ENCODE results near the gene WNT16. TPM values are rescaled to one million over a fixed set of nuclear protein-coding genes. Genes with fewer than 3 reads are reported as not detected.
A peak's percentile ranks its signal among the peaks of the same experiment; 100 is the strongest.

WNT16 gene
- total RNA-seq, 1 donor from 2014 or later, result not detected

GRCh38 chr7:121342631-121343030, 13.8 kb downstream of the WNT16 start:
- Mint-ChIP-seq H3K4me3 (no peak overlapping the region), H3K36me3 (ENCODE audit: low read depth) (peaks cover 28% of the 10 kb centered on the region)
- intact Hi-C loops (cut with micrococcal nuclease), result no loop called here

GRCh38 chr7:121343302-121343701, 14.5 kb downstream of the WNT16 start:
- intact Hi-C loops (cut with micrococcal nuclease), result no loop called here
- Mint-ChIP-seq H3K4me1 (no peaks in the 10 kb centered on the region), H3K4me3 (no peak overlapping the region), H3K27ac (no peak overlapping the region), H3K9me3 (no peaks in the 10 kb centered on the region), H3K36me3 (ENCODE audit: low read depth) (peaks cover 29% of the 10 kb centered on the region), H3K27me3 (no peaks in the 10 kb centered on the region)
- no peak for DNase-seq

More at GRCh38 chr7:121342631-121343030, 13.8 kb downstream of the WNT16 start:
- no peak for DNase-seq
- no peaks in the 10 kb centered on the region for H3K4me1 Mint-ChIP-seq
- H3K27ac Mint-ChIP-seq, result no peak overlapping the region
- no peaks in the 10 kb centered on the region for H3K27me3 Mint-ChIP-seq
- H3K9me3 Mint-ChIP-seq, result no peaks in the 10 kb centered on the region

- Mint-ChIP-seq H3K4me3 (no peak overlapping the region), H3K36me3 (ENCODE audit: low read depth) (peaks cover 29% of the 10 kb centered on the region), H3K27ac (no peak overlapping the region), H3K9me3 (no peaks in the 10 kb centered on the region), H3K4me1 (no peaks in the 10 kb centered on the region), H3K27me3 (no peaks in the 10 kb centered on the region)
- no peak for DNase-seq
- intact Hi-C loops (cut with micrococcal nuclease), result no loop called here
Measured at GRCh38 chr7:121344093-121344492, 15.3 kb downstream of the WNT16 start.

GRCh38 chr7:121344497-121344896, 15.7 kb downstream of the WNT16 start:
- peaks cover 29% of the 10 kb centered on the region for H3K36me3 Mint-ChIP-seq (ENCODE audit: low read depth)
- no peaks in the 10 kb centered on the region for H3K4me1 Mint-ChIP-seq
- intact Hi-C loops (cut with micrococcal nuclease), result no loop called here
- DNase-seq, result no peak
- no peak overlapping the region for H3K27ac Mint-ChIP-seq
- H3K27me3 Mint-ChIP-seq, result no peaks in the 10 kb centered on the region
- H3K4me3 Mint-ChIP-seq, result no peak overlapping the region
- no peaks in the 10 kb centered on the region for H3K9me3 Mint-ChIP-seq

- H3K27me3 Mint-ChIP-seq, result no peaks in the 10 kb centered on the region
- DNase-seq, result no peak
- no peak overlapping the region for H3K27ac Mint-ChIP-seq
- no peaks in the 10 kb centered on the region for H3K9me3 Mint-ChIP-seq
- H3K36me3 Mint-ChIP-seq (ENCODE audit: low read depth), result peaks cover 47% of the 10 kb centered on the region
- intact Hi-C loops (cut with micrococcal nuclease), result no loop called here
- H3K4me3 Mint-ChIP-seq, result no peak overlapping the region
- H3K4me1 Mint-ChIP-seq, result no peaks in the 10 kb centered on the region
Measured at GRCh38 chr7:121351682-121352081, 22.9 kb downstream of the WNT16 start.

- Mint-ChIP-seq H3K27me3 (no peaks in the 10 kb centered on the region), H3K9me3 (no peaks in the 10 kb centered on the region), H3K36me3 (ENCODE audit: low read depth) (peaks cover 46% of the 10 kb centered on the region), H3K27ac (no peak overlapping the region), H3K4me3 (no peak overlapping the region), H3K4me1 (no peaks in the 10 kb centered on the region)
- intact Hi-C loops (cut with micrococcal nuclease), result no loop called here
- DNase-seq, result no peak
Measured at GRCh38 chr7:121352323-121352722, 23.5 kb downstream of the WNT16 start.

- Mint-ChIP-seq H3K27me3 (no peaks in the 10 kb centered on the region), H3K36me3 (ENCODE audit: low read depth) (peaks cover 52% of the 10 kb centered on the region), H3K4me1 (no peaks in the 10 kb centered on the region), H3K4me3 (no peak overlapping the region), H3K9me3 (no peaks in the 10 kb centered on the region), H3K27ac (no peak overlapping the region)
- intact Hi-C loops (cut with micrococcal nuclease), result no loop called here
- DNase-seq, result no peak
Measured at GRCh38 chr7:121355574-121355973, 26.8 kb downstream of the WNT16 start.

GRCh38 chr7:121360564-121360963, 31.8 kb downstream of the WNT16 start:
- Mint-ChIP-seq H3K9me3 (no peaks in the 10 kb centered on the region), H3K36me3 (ENCODE audit: low read depth) (peaks cover 46% of the 10 kb centered on the region), H3K27ac (no peak overlapping the region), H3K27me3 (no peaks in the 10 kb centered on the region), H3K4me1 (peaks cover 3% of the 10 kb centered on the region), H3K4me3 (no peak overlapping the region)
- DNase-seq, result no peak
- intact Hi-C loops (cut with micrococcal nuclease), result no loop called here

- Mint-ChIP-seq H3K4me1 (peaks cover 39% of the 10 kb centered on the region), H3K27ac (peak overlapping the region; percentile 59), H3K27me3 (no peaks in the 10 kb centered on the region), H3K9me3 (no peaks in the 10 kb centered on the region), H3K36me3 (ENCODE audit: low read depth) (peaks cover 63% of the 10 kb centered on the region), H3K4me3 (no peak overlapping the region)
- intact Hi-C loops (cut with micrococcal nuclease), result loop anchor here (1.0 kb wide), 2 partner anchors 28 to 180 kb away; no protein-coding TSS in a partner anchor
- peak; percentile 74 for DNase-seq
Measured at GRCh38 chr7:121366852-121367431, 38.1 kb downstream of the WNT16 start.

- DNase-seq, result peak; percentile 59
- H3K27me3 Mint-ChIP-seq, result no peaks in the 10 kb centered on the region
- no peaks in the 10 kb centered on the region for H3K9me3 Mint-ChIP-seq
- intact Hi-C loops (cut with micrococcal nuclease), result loop anchor here (2.0 kb wide), 1 partner anchor 129 kb away; no protein-coding TSS in a partner anchor
- peak overlapping the region; percentile 71 for H3K4me3 Mint-ChIP-seq
- peaks cover 62% of the 10 kb centered on the region for H3K36me3 Mint-ChIP-seq (ENCODE audit: low read depth)
- peaks cover 47% of the 10 kb centered on the region for H3K4me1 Mint-ChIP-seq
- H3K27ac Mint-ChIP-seq, result peak overlapping the region; percentile 81
Measured at GRCh38 chr7:121369462-121369861, 40.7 kb downstream of the WNT16 start.

- H3K27ac Mint-ChIP-seq, result peak overlapping the region; percentile 90
- no peak for DNase-seq
- peaks cover 71% of the 10 kb centered on the region for H3K36me3 Mint-ChIP-seq (ENCODE audit: low read depth)
- peaks cover 48% of the 10 kb centered on the region for H3K4me1 Mint-ChIP-seq
- no peaks in the 10 kb centered on the region for H3K27me3 Mint-ChIP-seq
- H3K4me3 Mint-ChIP-seq, result peak overlapping the region; percentile 72
- intact Hi-C loops (cut with micrococcal nuclease), result loop anchor here (1.0 to 10.0 kb wide), 2 partner anchors 159 to 417 kb away; partner anchors contain the start of gene ING3
- no peaks in the 10 kb centered on the region for H3K9me3 Mint-ChIP-seq
Measured at GRCh38 chr7:121371367-121371766, 42.6 kb downstream of the WNT16 start.

- Mint-ChIP-seq H3K9me3 (no peaks in the 10 kb centered on the region), H3K27ac (peak overlapping the region; percentile 90), H3K4me1 (peaks cover 43% of the 10 kb centered on the region), H3K27me3 (no peaks in the 10 kb centered on the region), H3K36me3 (ENCODE audit: low read depth) (peaks cover 67% of the 10 kb centered on the region), H3K4me3 (peak overlapping the region; percentile 72)
- intact Hi-C loops (cut with micrococcal nuclease), result loop anchor here (1.0 to 10.0 kb wide), 6 partner anchors 13 to 417 kb away; partner anchors contain the start of gene ING3
- no peak for DNase-seq
Measured at GRCh38 chr7:121371883-121372282, 43.1 kb downstream of the WNT16 start.

- Mint-ChIP-seq H3K36me3 (ENCODE audit: low read depth) (peaks cover 69% of the 10 kb centered on the region), H3K27ac (peak overlapping the region; percentile 79), H3K27me3 (no peaks in the 10 kb centered on the region), H3K4me3 (peak overlapping the region; percentile 61), H3K9me3 (no peaks in the 10 kb centered on the region), H3K4me1 (peaks cover 41% of the 10 kb centered on the region)
- intact Hi-C loops (cut with micrococcal nuclease), result loop anchor here (1.0 to 10.0 kb wide), 5 partner anchors 13 to 418 kb away; partner anchors contain the start of gene ING3
- no peak for DNase-seq
Measured at GRCh38 chr7:121372376-121373010, 43.7 kb downstream of the WNT16 start.

- DNase-seq, result no peak
- Mint-ChIP-seq H3K36me3 (ENCODE audit: low read depth) (peaks cover 70% of the 10 kb centered on the region), H3K27me3 (no peaks in the 10 kb centered on the region), H3K4me3 (no peak overlapping the region), H3K9me3 (no peaks in the 10 kb centered on the region), H3K27ac (no peak overlapping the region), H3K4me1 (peaks cover 41% of the 10 kb centered on the region)
- intact Hi-C loops (cut with micrococcal nuclease), result loop anchor here (10.0 kb wide), 1 partner anchor 418 kb away; the partner anchor contains the start of gene ING3
Measured at GRCh38 chr7:121373177-121373576, 44.4 kb downstream of the WNT16 start.

Data from activated CD4-positive, alpha-beta T cell treated with anti-CD3 and anti-CD28 coated beads, Interleukin-2, amount 10 ng/mL, durations not matched to agents 24 days and 14 days (primary cell).